Ascending aorta (tissue), 2 donors: ENCODE data around the gene HOXC10. TPM values are rescaled to one million over a fixed set of nuclear protein-coding genes. Genes with fewer than 3 reads are reported as not detected.

Source experiments
- DNase-seq, 2 donors: peaks; one replicate each; pipeline ENCODE4 v3.0.0-alpha.2; 2019; ENCODE audit warnings: low spot score in 2 of 2
- H3K27ac ChIP-seq, 2 donors: fragments of 200-600 bp; sonication (generic); one replicate each; pipeline ENCODE4 v1.5.1; 2016 to 2017; ENCODE audit warnings: mild to moderate bottlenecking in 1 of 2
- H3K27me3 ChIP-seq: fragments of 200-600 bp; sonication (generic); one replicate; pipeline ENCODE4 v1.5.1; 2017
- H3K36me3 ChIP-seq, 2 donors: fragments of 200-600 bp; sonication (generic); one replicate each; pipeline ENCODE4 v1.5.1; 2016
- H3K4me1 ChIP-seq, 2 donors: fragments of 200-600 bp; sonication (generic); one replicate each; pipeline ENCODE4 v1.5.1; 2016 to 2017; ENCODE audit warnings: mild to moderate bottlenecking in 1 of 2
- H3K4me3 ChIP-seq, 2 donors: fragments of 200-600 bp; sonication (generic); one replicate each; pipeline ENCODE4 v1.5.1; 2016 to 2017; ENCODE audit warnings: mild to moderate bottlenecking in 1 of 2
- H3K9me3 ChIP-seq, 2 donors: fragments of 200-600 bp; sonication (generic); one replicate each; pipeline ENCODE4 v1.5.1; 2016
- intact Hi-C: fragments of 100-400 bp; cut with DNase I; formaldehyde crosslinking; loops from one replicate; pipeline ENCODE4 v1.15.1; 2023
- total RNA-seq: library from RNA; depleted of rRNA; stranded (reverse); fragments of >200 nt; gene quantifications from one replicate; pipeline ENCODE4 v1.1.0, GENCODE V29; 2016
- TF ChIP-seq, protein P1 (sequence below), 3 experiments: fragments of 200-600 bp in 2 of 3; fragments of 450-650 bp in 1 of 3; sonication (generic) in 2 of 3; IDR thresholded peaks; one replicate each; pipeline ENCODE4 v1.5.1; 2016 to 2019; ENCODE audit warnings: antibody characterized with exemption in 3 of 3, mild to moderate bottlenecking in 1 of 3, moderate library complexity in 1 of 3

Gene HOXC10
- total RNA-seq, 1 donor from 2014 or later: not detected

DNA sequence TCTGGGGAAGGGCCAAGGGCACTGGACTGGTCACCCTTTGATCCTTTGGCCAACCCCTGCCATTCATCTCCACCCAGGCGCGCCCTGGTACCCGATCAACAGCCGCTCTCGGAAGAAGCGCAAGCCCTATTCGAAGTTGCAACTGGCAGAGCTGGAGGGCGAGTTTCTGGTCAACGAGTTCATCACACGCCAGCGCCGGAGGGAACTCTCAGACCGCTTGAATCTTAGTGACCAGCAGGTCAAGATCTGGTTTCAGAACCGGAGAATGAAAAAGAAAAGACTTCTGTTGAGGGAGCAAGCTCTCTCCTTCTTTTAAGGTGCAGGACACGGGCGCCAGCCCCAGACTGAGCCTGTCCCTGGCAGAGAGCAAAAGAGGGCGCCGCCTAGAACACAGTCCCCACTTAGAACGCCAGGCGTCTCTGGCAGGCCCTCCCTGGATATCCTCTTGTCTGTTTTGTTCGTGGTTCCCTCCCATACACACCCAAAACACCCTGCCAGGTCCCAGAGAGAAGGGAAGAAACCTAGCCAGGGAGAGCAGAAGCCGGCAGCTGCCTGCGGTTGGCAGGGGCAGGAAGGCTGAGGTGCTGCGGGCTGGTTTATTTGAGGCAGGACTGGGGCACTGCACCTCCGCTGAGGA is 28.6 kb upstream of the HOXC10 start:
- no peaks in the 10 kb centered on the region for H3K9me3 ChIP-seq
- H3K27ac ChIP-seq: no peak overlapping the region
- TF ChIP-seq, protein P1, sequence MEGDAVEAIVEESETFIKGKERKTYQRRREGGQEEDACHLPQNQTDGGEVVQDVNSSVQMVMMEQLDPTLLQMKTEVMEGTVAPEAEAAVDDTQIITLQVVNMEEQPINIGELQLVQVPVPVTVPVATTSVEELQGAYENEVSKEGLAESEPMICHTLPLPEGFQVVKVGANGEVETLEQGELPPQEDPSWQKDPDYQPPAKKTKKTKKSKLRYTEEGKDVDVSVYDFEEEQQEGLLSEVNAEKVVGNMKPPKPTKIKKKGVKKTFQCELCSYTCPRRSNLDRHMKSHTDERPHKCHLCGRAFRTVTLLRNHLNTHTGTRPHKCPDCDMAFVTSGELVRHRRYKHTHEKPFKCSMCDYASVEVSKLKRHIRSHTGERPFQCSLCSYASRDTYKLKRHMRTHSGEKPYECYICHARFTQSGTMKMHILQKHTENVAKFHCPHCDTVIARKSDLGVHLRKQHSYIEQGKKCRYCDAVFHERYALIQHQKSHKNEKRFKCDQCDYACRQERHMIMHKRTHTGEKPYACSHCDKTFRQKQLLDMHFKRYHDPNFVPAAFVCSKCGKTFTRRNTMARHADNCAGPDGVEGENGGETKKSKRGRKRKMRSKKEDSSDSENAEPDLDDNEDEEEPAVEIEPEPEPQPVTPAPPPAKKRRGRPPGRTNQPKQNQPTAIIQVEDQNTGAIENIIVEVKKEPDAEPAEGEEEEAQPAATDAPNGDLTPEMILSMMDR (IDR thresholded peaks at IDR 0.05): no peak
- H3K4me3 ChIP-seq: no peak overlapping the region
- DNase-seq: no peak
- peaks cover 88% of the 10 kb centered on the region for H3K27me3 ChIP-seq
- H3K4me1 ChIP-seq: peaks cover 0 to 3% of the 10 kb centered on the region in 2 donors
- intact Hi-C loops: no loop called here
- H3K36me3 ChIP-seq: no peaks in the 10 kb centered on the region

DNA sequence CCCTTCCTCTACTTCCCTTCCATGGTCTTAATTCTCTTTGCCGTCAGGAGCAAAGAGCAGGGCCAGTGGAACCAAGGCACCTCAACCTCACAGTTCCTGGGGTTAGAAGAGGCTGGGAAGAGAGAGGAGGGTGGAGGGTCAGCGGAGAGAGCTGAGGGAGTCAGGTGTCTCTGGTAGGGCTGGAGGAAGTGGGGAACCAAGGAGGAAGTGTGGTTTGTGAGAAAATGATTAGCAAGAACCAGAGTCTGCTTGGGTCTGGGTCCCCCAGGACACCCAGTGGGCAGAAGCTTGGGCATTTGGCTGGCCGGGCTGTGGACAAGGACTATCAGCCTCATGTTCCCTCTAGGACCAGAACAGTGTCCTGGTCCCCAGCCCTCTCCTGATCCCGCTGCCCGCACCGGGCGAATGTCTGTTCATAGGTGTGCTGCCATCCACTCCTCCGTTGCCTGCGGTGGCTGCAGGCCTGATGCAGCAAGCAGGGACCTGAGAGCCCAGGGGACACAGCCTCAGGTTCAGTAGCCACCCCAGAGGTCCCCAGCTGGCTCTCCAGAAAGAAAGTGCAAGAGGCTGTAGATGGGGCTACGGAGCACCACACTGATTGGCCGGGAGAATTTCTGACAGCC is 27.9 kb upstream of the HOXC10 start:
- Histone ChIP-seq H3K27ac (no peak overlapping the region), H3K36me3 (no peaks in the 10 kb centered on the region), H3K4me3 (no peak overlapping the region), H3K27me3 (peaks cover 83% of the 10 kb centered on the region), H3K9me3 (no peaks in the 10 kb centered on the region), H3K4me1 (no peaks in the 10 kb centered on the region)
- intact Hi-C loops: no loop called here
- TF ChIP-seq, protein P1 (IDR thresholded peaks at IDR 0.05): no peak
- no peak for DNase-seq

DNA sequence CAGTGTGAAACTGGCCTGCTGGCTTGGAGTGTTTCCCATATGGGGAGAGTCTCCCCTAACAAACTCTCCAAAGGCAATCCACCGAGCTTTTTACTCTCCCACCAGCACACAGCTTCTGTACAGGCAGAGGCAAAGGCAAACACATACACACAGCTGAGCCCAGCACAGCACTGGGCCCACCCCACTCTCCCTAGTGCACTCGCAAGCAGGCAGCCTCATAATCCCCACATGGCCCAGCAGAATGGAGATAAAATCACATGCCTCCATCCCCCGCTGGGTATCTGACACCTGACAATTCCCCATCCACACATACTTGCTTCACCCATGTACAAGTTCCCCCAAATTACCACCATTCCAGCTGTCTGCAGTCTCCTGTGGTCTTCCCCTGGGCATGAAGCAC is 26.8 kb upstream of the HOXC10 start:
- Histone ChIP-seq H3K27me3 (peaks cover 75% of the 10 kb centered on the region), H3K4me1 (no peaks in the 10 kb centered on the region)
- intact Hi-C loops: no loop called here

DNA sequence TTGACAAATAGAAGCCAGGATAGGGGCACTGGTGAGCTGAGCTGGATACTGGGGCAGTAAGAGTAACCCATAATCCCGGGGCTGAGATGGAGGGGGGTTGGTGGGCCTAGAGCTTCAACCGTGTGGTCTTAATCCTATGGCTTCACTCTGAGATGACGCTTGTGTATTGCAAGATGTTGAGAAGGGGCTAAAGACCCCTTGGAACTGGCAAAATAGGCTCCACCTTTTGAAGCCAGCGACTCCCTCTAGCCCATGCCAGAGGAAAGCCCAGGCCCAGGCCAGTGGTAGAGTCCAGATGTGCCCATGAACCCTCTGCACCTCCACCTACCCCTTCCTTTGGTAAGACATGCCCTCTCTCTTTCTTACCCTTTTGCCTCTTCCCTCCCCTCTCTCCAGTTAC is 25.6 kb upstream of the HOXC10 start:
- no peaks in the 10 kb centered on the region for H3K36me3 ChIP-seq
- intact Hi-C loops: no loop called here
- H3K27ac ChIP-seq: no peak overlapping the region
- peaks cover 74% of the 10 kb centered on the region for H3K27me3 ChIP-seq
- TF ChIP-seq, protein P1 (IDR thresholded peaks at IDR 0.05): no peak
- no peak overlapping the region for H3K4me3 ChIP-seq
- H3K4me1 ChIP-seq: no peaks in the 10 kb centered on the region
- DNase-seq: no peak
- no peaks in the 10 kb centered on the region for H3K9me3 ChIP-seq

More for the DNA sequence above, 26.8 kb upstream of the HOXC10 start:
- no peaks in the 10 kb centered on the region for H3K36me3 ChIP-seq
- H3K9me3 ChIP-seq: no peaks in the 10 kb centered on the region
- TF ChIP-seq, protein P1 (IDR thresholded peaks at IDR 0.05): no peak
- DNase-seq: no peak
- H3K4me3 ChIP-seq: no peak overlapping the region
- no peak overlapping the region for H3K27ac ChIP-seq

DNA sequence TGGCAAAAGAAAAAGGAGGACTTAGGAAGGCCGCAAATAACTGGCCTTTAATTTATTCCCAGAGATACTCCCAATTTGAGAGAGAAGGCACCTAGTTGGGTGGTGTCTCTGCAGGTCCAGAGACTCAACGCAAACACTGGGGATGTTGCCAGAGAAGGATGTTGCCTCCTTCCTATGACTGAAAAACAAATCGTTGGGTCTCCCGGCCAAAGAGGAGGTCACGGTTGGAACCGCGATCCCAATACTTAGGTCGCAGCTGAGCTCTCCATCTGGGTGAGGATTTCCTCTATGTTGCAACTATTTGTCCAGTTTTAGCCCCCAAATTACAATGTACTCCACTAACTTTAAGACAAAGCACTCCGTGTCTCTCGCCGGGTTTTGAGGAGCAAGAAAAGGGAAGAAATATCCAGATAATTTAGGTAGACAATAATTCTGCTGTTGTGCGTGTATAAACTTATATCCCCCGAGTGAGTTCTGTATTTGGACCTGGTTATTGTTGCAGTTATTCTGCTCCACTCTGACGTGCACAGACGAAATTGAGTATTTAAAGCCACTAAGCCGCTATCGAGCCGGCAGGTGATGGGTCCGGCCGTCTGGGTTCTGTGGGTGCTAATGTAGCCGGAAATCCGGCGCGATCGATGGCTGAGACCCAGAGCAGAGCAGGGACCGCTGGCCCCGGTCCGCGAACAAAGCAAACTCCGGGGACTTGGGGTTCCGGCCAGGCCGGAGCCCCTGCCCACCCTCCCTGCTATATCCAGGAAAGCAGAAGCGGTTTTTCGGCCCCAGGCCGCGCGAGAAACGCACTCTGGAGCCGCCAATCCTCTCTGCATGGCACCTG is 24.5 kb upstream of the HOXC10 start:
- Histone ChIP-seq H3K27ac (no peak overlapping the region), H3K9me3 (no peaks in the 10 kb centered on the region), H3K4me1 (peaks cover 0 to 2% of the 10 kb centered on the region in 2 donors), H3K27me3 (peaks cover 65% of the 10 kb centered on the region), H3K4me3 (no peak overlapping the region), H3K36me3 (no peaks in the 10 kb centered on the region)
- intact Hi-C loops: no loop called here
- DNase-seq: no peak
- TF ChIP-seq, protein P1 (IDR thresholded peaks at IDR 0.05): no peak
